ENCODE results near the gene PDSS2. TPM values are rescaled to one million over a fixed set of nuclear protein-coding genes. Genes with fewer than 3 reads are reported as not detected.
"Not testable (repeated sequence)": the region's sequence is repeated elsewhere in the genome, so short reads cannot be mapped to it uniquely, and the experiment has no call there.

Gene PDSS2
- polyA plus RNA-seq, 3 donors = 10.1 to 13.9 (median 13.3) TPM

DNA sequence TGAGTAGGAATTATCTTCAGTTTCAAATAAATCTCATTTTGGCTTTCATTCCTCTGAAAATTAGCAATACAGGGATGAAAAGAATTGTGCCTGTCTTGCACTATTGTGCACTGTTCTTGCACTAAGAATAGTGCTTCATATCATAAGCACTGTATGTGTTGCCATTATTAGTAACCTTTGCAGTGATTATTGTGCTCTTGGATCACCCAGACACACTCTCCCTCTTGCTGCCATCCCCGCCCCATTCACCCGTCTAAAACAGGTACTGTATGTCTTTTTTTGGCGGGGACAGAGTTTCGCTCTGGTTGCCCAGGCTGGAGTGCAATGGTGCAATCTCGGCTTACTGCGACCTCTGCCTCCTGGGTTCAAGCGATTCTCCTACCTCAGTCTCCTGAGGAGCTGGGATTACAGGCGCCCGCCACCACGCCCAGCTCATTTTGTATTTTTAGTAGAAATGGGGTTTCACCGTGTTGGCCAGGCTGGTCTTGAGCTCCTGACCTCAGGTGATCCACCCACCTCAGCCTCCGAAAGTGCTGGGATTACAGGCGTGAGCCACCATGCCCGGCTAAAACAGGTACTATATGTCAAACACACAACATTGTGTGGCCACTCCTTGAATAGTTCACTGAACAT lies 324.2 kb downstream of the PDSS2 start:
- H3K79me2 ChIP-seq (ENCODE audit: insufficient read depth, low read length); H3K9me3 ChIP-seq (replicated peaks in 1 of 2; ENCODE audit: control insufficient read depth in 1 of 2, insufficient read depth in 1 of 2, low read length in 2 of 2); H3K9me3 Mint-ChIP-seq; H3K4me1 ChIP-seq (ENCODE audit: control insufficient read depth in 1 of 2, insufficient read depth in 2 of 2, low read length in 2 of 2); H3K27ac Mint-ChIP-seq; H3K27ac ChIP-seq (ENCODE audit: low read depth in 1 of 2, low read length in 2 of 2); H3K4me1 Mint-ChIP-seq; H3K9ac ChIP-seq (ENCODE audit: insufficient read depth, low read length, poor library complexity, severe bottlenecking); H3K27me3 ChIP-seq (ENCODE audit: control insufficient read depth in 2 of 2, insufficient read depth in 2 of 2, low read length in 2 of 2); DNase-seq; H4K20me1 ChIP-seq (ENCODE audit: insufficient read depth, low read length); H3K36me3 Mint-ChIP-seq; H3K4me3 ChIP-seq (replicated peaks in 1 of 3; ENCODE audit: low read depth in 2 of 3, low read length in 3 of 3); H2AFZ ChIP-seq (ENCODE audit: insufficient read depth, low read depth, low read length, poor library complexity, severe bottlenecking); H3K4me2 ChIP-seq (replicated peaks; ENCODE audit: extremely low read depth, low read length, poor library complexity, severe bottlenecking); H3K27me3 Mint-ChIP-seq (ENCODE audit: low read depth in 3 of 3); intact Hi-C loops (cut with micrococcal nuclease); H3K4me3 Mint-ChIP-seq; H3K36me3 ChIP-seq (replicated peaks in 1 of 2; ENCODE audit: control insufficient read depth in 1 of 2, insufficient read depth in 2 of 2, low read length in 2 of 2): not testable (repeated sequence)
- WGBS (ENCODE audit: insufficient coverage) = 88% methylated on average over 7 of the region's 14 CpGs

- no peak for DNase-seq
- Histone ChIP-seq H3K9me3 (replicated peaks in 1 of 2; ENCODE audit: control insufficient read depth in 1 of 2, insufficient read depth in 1 of 2, low read length in 2 of 2) (no peaks in the 10 kb centered on the region), H3K9ac (ENCODE audit: insufficient read depth, low read length, poor library complexity, severe bottlenecking) (no peak overlapping the region), H3K36me3 (replicated peaks in 1 of 2; ENCODE audit: control insufficient read depth in 1 of 2, insufficient read depth in 2 of 2, low read length in 2 of 2) (no peaks in the 10 kb centered on the region), H2AFZ (ENCODE audit: insufficient read depth, low read depth, low read length, poor library complexity, severe bottlenecking) (no peak overlapping the region), H3K27me3 (ENCODE audit: control insufficient read depth in 2 of 2, insufficient read depth in 2 of 2, low read length in 2 of 2) (no peaks in the 10 kb centered on the region), H3K4me3 (replicated peaks in 1 of 3; ENCODE audit: low read depth in 2 of 3, low read length in 3 of 3) (no peak overlapping the region), H4K20me1 (ENCODE audit: insufficient read depth, low read length) (no peaks in the 10 kb centered on the region), H3K4me2 (replicated peaks; ENCODE audit: extremely low read depth, low read length, poor library complexity, severe bottlenecking) (no peak overlapping the region), H3K79me2 (ENCODE audit: insufficient read depth, low read length) (no peaks in the 10 kb centered on the region), H3K4me1 (ENCODE audit: control insufficient read depth in 1 of 2, insufficient read depth in 2 of 2, low read length in 2 of 2) (no peaks in the 10 kb centered on the region), H3K27ac (ENCODE audit: low read depth in 1 of 2, low read length in 2 of 2) (no peak overlapping the region)
- WGBS (ENCODE audit: insufficient coverage) = 89% methylated on average over 2 of the region's 8 CpGs
- no peaks in the 10 kb centered on the region for H3K4me1 Mint-ChIP-seq
- H3K9me3 Mint-ChIP-seq = no peaks in the 10 kb centered on the region
- TF ChIP-seq, protein P1, sequence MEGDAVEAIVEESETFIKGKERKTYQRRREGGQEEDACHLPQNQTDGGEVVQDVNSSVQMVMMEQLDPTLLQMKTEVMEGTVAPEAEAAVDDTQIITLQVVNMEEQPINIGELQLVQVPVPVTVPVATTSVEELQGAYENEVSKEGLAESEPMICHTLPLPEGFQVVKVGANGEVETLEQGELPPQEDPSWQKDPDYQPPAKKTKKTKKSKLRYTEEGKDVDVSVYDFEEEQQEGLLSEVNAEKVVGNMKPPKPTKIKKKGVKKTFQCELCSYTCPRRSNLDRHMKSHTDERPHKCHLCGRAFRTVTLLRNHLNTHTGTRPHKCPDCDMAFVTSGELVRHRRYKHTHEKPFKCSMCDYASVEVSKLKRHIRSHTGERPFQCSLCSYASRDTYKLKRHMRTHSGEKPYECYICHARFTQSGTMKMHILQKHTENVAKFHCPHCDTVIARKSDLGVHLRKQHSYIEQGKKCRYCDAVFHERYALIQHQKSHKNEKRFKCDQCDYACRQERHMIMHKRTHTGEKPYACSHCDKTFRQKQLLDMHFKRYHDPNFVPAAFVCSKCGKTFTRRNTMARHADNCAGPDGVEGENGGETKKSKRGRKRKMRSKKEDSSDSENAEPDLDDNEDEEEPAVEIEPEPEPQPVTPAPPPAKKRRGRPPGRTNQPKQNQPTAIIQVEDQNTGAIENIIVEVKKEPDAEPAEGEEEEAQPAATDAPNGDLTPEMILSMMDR (IDR thresholded peaks at IDR 0.05) = peak; percentile 28
- H3K36me3 Mint-ChIP-seq = no peaks in the 10 kb centered on the region
- H3K27ac Mint-ChIP-seq = no peak overlapping the region
- intact Hi-C loops (cut with micrococcal nuclease) = no loop called here
- H3K4me3 Mint-ChIP-seq = no peak overlapping the region
- peaks cover 0 to 4% (median 2%) of the 10 kb centered on the region in 3 donors for H3K27me3 Mint-ChIP-seq (ENCODE audit: low read depth in 3 of 3)
These were observed 326.9 kb downstream of the PDSS2 start for GRCh38 chr6:107132330-107132954.
